ENCODE results near the gene PTGES2.
A peak's percentile ranks its signal among the peaks of the same experiment; 100 is the strongest.

Gene PTGES2

DNA sequence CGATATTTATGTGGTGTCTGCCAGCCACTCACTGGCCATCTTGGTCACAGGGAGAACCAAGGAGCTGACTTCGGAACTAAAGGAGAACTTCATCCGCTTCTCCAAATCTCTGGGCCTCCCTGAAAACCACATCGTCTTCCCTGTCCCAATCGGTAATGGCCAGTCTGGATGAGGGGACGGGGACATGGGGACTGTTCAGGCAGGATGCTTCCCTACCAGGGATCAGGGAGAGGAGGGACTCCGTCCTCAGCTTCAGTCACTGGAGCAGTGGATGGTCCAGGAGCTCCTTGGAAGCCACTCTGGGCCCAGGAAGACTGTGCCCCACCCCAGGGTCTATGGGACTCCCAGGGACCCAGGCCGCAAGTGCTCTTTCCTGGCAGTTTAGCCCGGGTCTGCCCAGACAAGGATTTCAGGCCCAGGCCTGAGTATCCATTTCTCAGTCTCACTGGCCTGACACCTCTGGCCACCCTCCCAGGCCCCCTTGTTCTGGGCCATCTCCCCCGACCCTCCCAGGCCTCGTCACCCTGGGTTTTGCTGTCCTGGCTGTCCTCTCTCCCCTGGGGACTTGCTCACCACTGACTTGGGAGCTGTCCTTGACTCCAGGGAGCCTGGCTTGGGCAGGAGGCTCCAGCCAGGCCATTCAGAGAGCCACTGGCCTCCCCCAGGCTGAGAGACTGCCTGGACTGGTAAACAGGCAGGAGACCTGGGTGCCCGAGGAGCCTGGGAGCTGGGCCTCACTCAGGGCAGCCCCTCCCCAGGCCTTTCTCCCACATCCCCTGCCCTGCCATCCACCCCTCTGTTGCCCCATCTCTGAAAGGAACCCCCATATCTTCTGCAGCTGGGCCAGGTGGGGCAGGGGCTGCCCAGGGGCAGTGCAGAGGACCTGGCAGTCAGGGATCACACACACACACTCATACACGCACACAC lies 24.9 kb upstream of the PTGES2 start:
- Histone ChIP-seq H3K4me3 (ENCODE audit: low read depth, low read length) (no peak overlapping the region), H3K9me3 (ENCODE audit: control insufficient read depth, insufficient read depth, low read length) (no peaks in the 10 kb centered on the region), H3K4me1 (ENCODE audit: control insufficient read depth, insufficient read depth, low read length) (peaks cover 2% of the 10 kb centered on the region), H3K27me3 (ENCODE audit: control insufficient read depth, insufficient read depth, low read length) (no peaks in the 10 kb centered on the region), H3K9ac (ENCODE audit: low read depth, low read length) (no peak overlapping the region), H3K36me3 (ENCODE audit: control insufficient read depth, insufficient read depth, low read length) (no peaks in the 10 kb centered on the region)

DNA sequence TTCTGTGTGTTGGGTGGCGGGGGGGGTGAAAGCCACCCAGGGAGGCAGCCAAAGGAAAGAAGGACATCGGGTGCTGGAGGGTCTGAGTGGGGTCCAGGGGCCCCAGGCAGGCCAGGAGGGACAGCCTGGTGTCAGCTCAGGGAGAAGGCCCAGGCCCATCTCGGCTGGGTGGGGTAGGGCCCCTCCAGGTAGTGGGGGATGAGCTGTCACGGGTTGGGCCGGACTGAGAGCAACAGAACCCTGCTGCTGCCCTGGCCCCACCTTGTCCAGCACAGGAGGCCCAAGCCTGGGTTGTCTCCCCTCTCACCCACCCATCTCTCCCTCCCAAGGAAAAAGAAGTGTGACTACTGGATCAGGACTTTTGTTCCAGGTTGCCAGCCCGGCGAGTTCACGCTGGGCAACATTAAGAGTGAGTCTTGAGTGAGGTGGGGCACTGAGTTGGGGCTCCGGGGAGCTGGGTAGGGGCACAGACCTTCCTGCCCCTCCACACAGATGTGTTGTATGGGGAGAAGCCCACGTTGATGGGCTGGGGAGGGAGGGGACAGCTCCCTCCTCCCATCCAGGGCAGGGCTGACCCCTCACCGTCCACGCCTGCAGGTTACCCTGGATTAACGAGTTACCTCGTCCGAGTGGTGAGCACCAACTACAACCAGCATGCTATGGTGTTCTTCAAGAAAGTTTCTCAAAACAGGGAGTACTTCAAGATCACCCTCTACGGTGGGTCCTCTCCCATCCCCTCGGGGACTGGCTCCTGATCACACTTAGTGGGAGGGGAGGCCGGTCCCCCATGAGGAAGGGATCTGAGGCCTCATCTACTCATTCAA lies 24.0 kb upstream of the PTGES2 start:
- Histone ChIP-seq H3K27me3 (ENCODE audit: control insufficient read depth, insufficient read depth, low read length) (no peaks in the 10 kb centered on the region), H3K36me3 (ENCODE audit: control insufficient read depth, insufficient read depth, low read length) (no peaks in the 10 kb centered on the region), H3K9ac (ENCODE audit: low read depth, low read length) (no peak overlapping the region), H3K9me3 (ENCODE audit: control insufficient read depth, insufficient read depth, low read length) (no peaks in the 10 kb centered on the region), H3K4me1 (ENCODE audit: control insufficient read depth, insufficient read depth, low read length) (peaks cover 2% of the 10 kb centered on the region), H3K4me3 (ENCODE audit: low read depth, low read length) (no peak overlapping the region)

- Histone ChIP-seq H3K9me3 (ENCODE audit: control insufficient read depth, insufficient read depth, low read length) (no peaks in the 10 kb centered on the region), H3K9ac (ENCODE audit: low read depth, low read length) (peak overlapping the region; percentile 70), H3K4me1 (ENCODE audit: control insufficient read depth, insufficient read depth, low read length) (peaks cover 2% of the 10 kb centered on the region)
These were observed 23.2 kb upstream of the PTGES2 start for GRCh38 chr9:128150594-128151308.

GRCh38 chr9:128149951-128150593 lies 22.5 kb upstream of the PTGES2 start:
- Histone ChIP-seq H3K4me1 (ENCODE audit: control insufficient read depth, insufficient read depth, low read length) (peaks cover 2% of the 10 kb centered on the region), H3K9ac (ENCODE audit: low read depth, low read length) (no peak overlapping the region), H3K4me3 (ENCODE audit: low read depth, low read length) (no peak overlapping the region), H3K9me3 (ENCODE audit: control insufficient read depth, insufficient read depth, low read length) (no peaks in the 10 kb centered on the region), H3K36me3 (ENCODE audit: control insufficient read depth, insufficient read depth, low read length) (no peaks in the 10 kb centered on the region), H3K27me3 (ENCODE audit: control insufficient read depth, insufficient read depth, low read length) (no peaks in the 10 kb centered on the region)

More at GRCh38 chr9:128150594-128151308, 23.2 kb upstream of the PTGES2 start:
- Histone ChIP-seq H3K27me3 (ENCODE audit: control insufficient read depth, insufficient read depth, low read length) (no peaks in the 10 kb centered on the region), H3K36me3 (ENCODE audit: control insufficient read depth, insufficient read depth, low read length) (no peaks in the 10 kb centered on the region), H3K4me3 (ENCODE audit: low read depth, low read length) (no peak overlapping the region)

DNA sequence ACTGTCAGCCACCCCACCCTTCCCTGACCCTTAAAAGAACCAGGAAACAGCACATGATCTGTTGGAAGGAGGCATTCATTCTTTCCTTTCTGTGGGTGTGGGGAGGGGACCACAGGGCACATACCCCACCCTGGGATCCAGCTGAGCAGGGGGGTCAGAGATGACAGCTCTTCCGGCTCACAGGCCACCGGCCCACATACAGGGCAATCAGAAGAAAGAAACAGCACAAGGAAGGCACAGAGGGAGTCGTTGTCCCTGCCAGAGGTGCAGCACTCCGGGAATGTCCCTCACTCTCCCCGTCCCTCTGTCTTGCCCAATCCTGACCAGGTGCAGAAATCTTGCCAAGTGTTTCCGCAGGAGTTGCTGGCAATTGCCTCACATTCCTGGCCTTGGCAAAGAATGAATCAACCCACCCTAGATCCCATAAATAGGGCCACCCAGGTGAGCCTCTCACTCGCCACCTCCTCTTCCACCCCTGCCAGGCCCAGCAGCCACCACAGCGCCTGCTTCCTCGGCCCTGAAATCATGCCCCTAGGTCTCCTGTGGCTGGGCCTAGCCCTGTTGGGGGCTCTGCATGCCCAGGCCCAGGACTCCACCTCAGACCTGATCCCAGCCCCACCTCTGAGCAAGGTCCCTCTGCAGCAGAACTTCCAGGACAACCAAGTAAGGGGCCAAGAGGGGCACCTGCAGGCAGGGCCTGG lies 21.6 kb upstream of the PTGES2 start, which contains the start of gene LCN2:
LCN2 (plus strand) TSS at position 453 of the 701 bp plus-strand sequence; CDS start at position 526, 73 bp downstream.
- no peaks in the 10 kb centered on the region for H3K9me3 ChIP-seq (ENCODE audit: control insufficient read depth, insufficient read depth, low read length)

GRCh38 chr9:128148509-128149000 lies 21.0 kb upstream of the PTGES2 start:
- Histone ChIP-seq H3K4me1 (ENCODE audit: control insufficient read depth, insufficient read depth, low read length) (peaks cover 2% of the 10 kb centered on the region), H3K9ac (ENCODE audit: low read depth, low read length) (no peak overlapping the region), H3K27me3 (ENCODE audit: control insufficient read depth, insufficient read depth, low read length) (no peaks in the 10 kb centered on the region)

More for the DNA sequence above, 21.6 kb upstream of the PTGES2 start, which contains the start of gene LCN2:
- H3K27me3 ChIP-seq (ENCODE audit: control insufficient read depth, insufficient read depth, low read length) = no peaks in the 10 kb centered on the region
- H3K4me1 ChIP-seq (ENCODE audit: control insufficient read depth, insufficient read depth, low read length) = peaks cover 2% of the 10 kb centered on the region
- H3K36me3 ChIP-seq (ENCODE audit: control insufficient read depth, insufficient read depth, low read length) = no peaks in the 10 kb centered on the region
- H3K9ac ChIP-seq (ENCODE audit: low read depth, low read length) = no peak within 1 kb of the TSS
- H3K4me3 ChIP-seq (ENCODE audit: low read depth, low read length) = no peak within 1 kb of the TSS

DNA sequence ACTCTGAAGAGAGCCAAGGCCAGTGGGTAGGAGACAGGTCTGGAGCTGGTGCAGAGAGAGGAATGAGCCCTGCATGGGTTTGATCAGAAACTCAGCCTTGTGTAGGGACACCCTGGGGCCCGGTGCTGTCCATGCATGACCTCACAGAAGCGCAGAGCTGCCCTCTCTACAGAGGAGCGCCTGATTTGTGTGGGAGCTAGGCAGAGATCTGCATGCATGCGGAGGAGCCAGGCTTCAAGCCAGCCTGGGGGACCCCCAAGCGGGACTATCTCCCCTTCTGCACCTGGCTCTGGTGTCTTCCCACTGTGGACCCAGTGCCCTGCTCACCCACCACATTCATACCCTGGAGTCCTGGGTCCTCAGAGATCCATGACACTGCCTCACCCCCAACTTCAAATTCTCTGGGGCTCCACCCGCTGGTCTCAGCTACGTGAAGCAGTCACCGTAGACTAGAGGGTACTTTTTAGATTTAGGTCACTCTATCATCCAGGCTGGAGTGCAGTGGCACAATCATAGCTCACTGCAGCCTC lies 19.1 kb upstream of the PTGES2 start:
- Histone ChIP-seq H3K27me3 (ENCODE audit: control insufficient read depth, insufficient read depth, low read length) (no peaks in the 10 kb centered on the region), H3K4me3 (ENCODE audit: low read depth, low read length) (no peak overlapping the region), H3K9ac (ENCODE audit: low read depth, low read length) (no peak overlapping the region), H3K36me3 (ENCODE audit: control insufficient read depth, insufficient read depth, low read length) (no peaks in the 10 kb centered on the region), H3K9me3 (ENCODE audit: control insufficient read depth, insufficient read depth, low read length) (no peaks in the 10 kb centered on the region), H3K4me1 (ENCODE audit: control insufficient read depth, insufficient read depth, low read length) (peaks cover 2% of the 10 kb centered on the region)

More at GRCh38 chr9:128148509-128149000, 21.0 kb upstream of the PTGES2 start:
- Histone ChIP-seq H3K4me3 (ENCODE audit: low read depth, low read length) (no peak overlapping the region), H3K36me3 (ENCODE audit: control insufficient read depth, insufficient read depth, low read length) (no peaks in the 10 kb centered on the region), H3K9me3 (ENCODE audit: control insufficient read depth, insufficient read depth, low read length) (no peaks in the 10 kb centered on the region)

DNA sequence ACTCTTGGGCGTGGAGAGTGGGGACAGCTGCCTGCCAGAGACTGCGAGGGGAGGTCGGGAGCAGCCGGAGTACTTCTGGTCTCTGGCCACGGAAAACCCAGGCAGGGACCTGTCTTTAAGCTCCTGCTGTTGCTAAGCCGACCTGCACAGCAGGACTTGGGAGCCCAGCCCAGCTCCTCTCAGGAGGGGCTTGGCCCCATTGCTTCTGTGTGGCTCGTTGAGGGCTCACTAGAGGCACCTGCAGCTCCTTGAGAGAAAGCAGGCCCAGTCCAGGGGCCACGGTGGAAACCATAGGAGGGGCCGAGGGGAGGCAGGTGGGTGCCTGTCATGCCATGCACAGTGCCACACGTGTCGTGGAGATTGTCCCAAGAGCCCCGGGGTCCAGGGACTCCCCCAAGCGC lies 18.4 kb upstream of the PTGES2 start:
- Histone ChIP-seq H3K27me3 (ENCODE audit: control insufficient read depth, insufficient read depth, low read length) (no peaks in the 10 kb centered on the region), H3K36me3 (ENCODE audit: control insufficient read depth, insufficient read depth, low read length) (no peaks in the 10 kb centered on the region), H3K9me3 (ENCODE audit: control insufficient read depth, insufficient read depth, low read length) (no peaks in the 10 kb centered on the region), H3K9ac (ENCODE audit: low read depth, low read length) (no peak overlapping the region), H3K4me3 (ENCODE audit: low read depth, low read length) (no peak overlapping the region), H3K4me1 (ENCODE audit: control insufficient read depth, insufficient read depth, low read length) (peaks cover 1% of the 10 kb centered on the region)

DNA sequence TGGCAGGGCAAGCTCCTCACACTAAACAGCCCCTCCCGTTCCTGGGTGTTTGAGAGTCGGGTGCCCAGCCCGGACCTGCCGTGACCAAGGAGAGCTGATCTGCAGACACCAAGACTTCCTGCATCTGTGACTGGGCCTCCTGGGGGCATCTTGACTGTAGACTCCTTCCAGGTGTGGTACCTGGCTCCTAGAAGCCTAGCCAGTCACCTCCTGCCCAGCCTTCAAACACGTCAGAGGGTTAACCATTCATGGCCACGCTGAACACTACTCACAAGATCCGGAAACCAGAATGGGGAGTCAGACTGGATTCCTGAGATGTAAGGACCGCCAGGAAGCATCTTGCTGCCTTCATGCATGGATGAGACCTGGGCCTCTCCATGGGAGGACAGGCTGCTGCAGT lies 18.0 kb upstream of the PTGES2 start:
- H3K9ac ChIP-seq (ENCODE audit: low read depth, low read length) = no peak overlapping the region
- no peaks in the 10 kb centered on the region for H3K27me3 ChIP-seq (ENCODE audit: control insufficient read depth, insufficient read depth, low read length)
- H3K36me3 ChIP-seq (ENCODE audit: control insufficient read depth, insufficient read depth, low read length) = no peaks in the 10 kb centered on the region
- no peaks in the 10 kb centered on the region for H3K9me3 ChIP-seq (ENCODE audit: control insufficient read depth, insufficient read depth, low read length)
- H3K4me3 ChIP-seq (ENCODE audit: low read depth, low read length) = no peak overlapping the region
- H3K4me1 ChIP-seq (ENCODE audit: control insufficient read depth, insufficient read depth, low read length) = no peaks in the 10 kb centered on the region

Measured in iPS-15b (cell line).